GM21576 (cell line): ENCODE results near the gene XRCC3.
"Not testable (repeated sequence)": the region's sequence is repeated elsewhere in the genome, so short reads cannot be mapped to it uniquely, and the experiment has no call there.

ENCODE experiments used
- ATAC-seq: cut with Tn5 transposase; IDR thresholded peaks from one replicate; pipeline ENCODE4 v1.9.1; 2021; ENCODE audit warnings: mild to moderate bottlenecking, moderate library complexity; ENCODE audit not compliant: unreplicated experiment

The XRCC3 gene

DNA sequence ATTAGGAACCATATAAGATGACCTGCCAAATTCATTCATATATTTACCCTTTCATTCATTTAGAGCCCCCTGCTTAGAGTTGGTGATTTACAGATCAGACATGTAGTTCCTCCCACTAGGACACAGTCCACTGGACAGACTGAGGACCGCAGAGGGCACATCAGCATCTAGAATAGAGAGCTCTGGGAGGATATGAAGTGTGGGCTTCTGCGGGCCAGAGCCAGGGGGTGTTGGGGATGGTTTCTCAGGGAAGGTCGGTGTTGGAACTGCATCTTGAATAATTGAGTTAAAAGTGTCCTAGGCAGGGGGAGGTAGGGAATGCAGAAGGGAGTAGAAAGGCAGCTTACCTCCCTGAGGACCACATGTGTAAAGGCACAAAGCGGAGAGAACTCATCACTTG lies 43.3 kb downstream of the XRCC3 start:
- ATAC-seq = no peak

- ATAC-seq = no peak
Observed at GRCh38 chr14:103669370-103669769, 45.9 kb downstream of the XRCC3 start.

GRCh38 chr14:103668117-103668516 lies 47.1 kb downstream of the XRCC3 start:
- ATAC-seq = no peak

DNA sequence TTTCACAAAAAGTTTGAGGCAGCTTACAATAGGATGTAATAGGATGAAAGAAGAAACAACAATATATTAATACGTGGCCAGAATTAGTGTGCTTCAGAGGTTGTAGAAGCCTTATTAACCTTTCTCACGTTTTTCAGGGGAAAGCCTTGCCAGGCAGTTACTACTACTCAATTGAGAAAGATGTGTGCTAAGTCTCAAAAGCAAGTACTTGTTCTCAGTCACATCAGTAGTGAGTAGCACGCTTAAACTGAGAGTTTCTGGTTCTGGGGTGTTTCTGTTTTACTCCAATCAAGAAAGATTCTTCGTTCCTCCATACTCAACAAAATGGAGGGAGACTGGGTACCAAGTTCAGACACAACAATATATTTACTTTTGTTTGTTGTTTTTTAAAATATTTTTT lies 47.6 kb downstream of the XRCC3 start:
- no peak for ATAC-seq

DNA sequence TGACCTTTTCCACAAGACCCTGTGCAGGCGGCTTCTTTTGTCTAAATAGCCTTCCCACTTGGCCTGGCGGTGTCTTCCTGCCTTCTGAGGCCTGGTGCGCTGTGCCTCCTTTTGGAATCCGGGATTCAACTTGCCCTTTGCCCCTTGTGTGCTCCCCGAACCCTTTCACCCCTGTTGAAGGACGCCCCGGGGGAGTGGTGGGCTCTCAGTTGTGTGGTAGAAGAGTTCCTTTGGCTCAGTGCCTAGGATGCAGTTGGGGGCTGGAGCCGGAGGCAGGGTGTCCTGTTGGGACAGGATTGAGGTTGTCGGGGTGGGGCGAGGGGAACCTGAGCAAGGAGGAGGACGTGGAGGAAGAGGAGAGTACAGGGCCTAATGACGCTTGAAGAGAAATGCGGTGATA lies 51.7 kb downstream of the XRCC3 start:
- no peak for ATAC-seq

GRCh38 chr14:103662591-103662990 lies 52.7 kb downstream of the XRCC3 start:
- no peak for ATAC-seq

DNA sequence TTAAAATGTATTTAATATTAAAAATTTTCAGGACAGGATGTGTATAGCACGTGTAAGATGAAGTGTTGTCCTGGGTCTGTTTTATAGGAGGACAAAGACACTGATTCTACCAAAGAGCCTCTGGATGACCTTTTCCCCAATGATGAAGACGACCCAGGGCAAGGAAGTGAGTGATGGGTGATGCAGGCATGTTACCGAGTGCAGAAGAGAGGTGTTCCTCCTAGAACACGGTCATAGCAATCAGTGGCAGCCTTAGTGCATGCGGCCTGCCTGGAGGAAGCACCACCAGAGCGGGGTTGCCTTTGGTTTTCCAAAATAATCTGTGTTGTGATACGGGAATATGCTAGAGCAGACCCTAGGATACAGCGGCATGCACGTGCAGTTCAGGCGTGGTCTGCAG lies 53.2 kb downstream of the XRCC3 start:
- no peak for ATAC-seq

DNA sequence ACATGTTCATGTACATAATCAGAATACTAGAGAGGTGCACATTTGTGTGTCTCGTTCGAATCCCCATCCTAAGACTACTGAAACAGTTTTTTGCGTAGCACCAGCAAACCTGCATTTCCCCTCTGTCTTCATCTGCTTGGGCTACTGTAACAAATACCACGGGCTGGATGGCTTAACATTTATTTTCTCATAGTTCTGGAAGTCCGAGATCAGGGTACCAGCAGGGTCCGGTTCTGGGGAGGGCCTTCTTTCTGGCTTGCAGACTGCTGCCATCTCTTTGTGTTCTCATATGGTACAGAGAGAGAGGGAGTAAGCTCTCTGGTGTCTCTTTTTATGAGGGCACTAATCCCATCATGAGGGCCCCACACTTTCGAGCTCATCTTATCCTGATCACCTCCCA lies 55.6 kb downstream of the XRCC3 start:
- no peak for ATAC-seq

DNA sequence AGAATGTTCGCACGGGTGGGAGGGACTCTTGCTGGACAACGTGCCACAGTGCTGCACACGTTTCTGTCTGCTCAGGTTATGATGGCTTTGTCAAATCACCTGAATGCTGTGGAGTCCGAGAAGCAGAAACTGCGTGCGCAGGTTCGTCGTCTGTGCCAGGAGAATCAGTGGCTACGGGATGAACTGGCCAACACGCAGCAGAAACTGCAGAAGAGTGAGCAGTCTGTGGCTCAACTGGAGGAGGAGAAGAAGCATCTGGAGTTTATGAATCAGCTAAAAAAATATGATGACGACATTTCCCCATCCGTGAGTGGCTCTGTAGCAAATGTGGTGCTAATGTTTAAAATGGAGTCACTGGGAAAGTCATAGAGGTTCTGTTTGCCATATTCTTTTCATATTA lies 57.8 kb downstream of the XRCC3 start:
- ATAC-seq = no peak

GRCh38 chr14:103656756-103657133 lies 58.5 kb downstream of the XRCC3 start:
- ATAC-seq = no peak

DNA sequence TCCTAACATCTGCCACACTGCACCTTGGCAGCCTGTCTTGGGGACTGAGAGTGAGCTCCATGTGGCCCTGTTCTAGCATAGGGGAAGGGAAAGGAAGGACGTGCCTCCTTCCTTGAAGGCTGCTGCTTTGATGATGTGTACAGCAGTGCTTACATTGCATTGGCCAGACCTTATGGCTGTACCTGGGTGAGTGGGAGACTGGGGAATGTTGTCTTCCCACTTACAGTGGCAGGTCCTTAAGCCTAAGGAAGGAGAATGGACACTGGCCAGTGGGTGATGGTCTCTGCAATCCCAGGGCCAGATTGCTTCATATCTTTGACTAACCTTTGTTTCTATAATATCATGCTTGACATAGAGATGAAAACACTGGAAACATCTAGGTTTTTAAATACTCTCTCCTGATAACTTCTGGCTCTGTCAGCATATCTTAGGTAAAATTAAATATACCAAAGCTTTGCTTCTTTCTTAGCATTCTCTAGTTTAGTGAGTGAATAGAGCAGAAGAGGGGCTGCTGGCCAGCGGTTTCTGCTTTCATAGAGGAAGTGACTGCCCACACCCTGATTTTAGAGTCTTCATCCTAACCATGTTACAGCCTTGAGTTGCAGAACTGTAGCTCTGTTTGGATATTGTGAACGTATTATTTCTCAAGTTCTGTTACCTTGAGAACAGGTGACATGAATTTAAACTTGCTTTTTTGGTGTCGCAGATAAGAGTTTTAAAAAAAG lies 59.1 kb downstream of the XRCC3 start:
- ATAC-seq = no peak

- no peak for ATAC-seq
Observed at GRCh38 chr14:103654619-103655018, 60.6 kb downstream of the XRCC3 start.

DNA sequence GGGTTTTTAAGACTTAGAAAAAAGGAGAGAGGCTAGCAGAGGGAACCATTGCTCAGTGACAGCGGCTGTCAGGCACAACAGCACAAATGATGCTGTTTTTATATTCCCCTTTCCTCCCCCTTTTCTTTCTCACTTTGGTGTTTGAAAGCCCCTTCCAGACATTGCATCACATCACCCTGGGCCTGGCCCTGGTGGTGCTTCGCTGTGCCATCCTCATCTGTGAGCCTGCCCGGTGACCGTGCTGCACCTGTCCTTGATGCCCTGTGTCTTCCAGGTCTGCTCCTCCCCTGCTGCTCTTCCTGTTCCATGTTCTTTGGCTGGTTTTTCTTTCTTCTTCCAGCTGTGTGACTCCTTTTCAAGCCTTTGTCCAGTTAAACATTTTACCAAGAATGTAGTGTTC lies 61.4 kb downstream of the XRCC3 start:
- ATAC-seq = no peak

GRCh38 chr14:103653336-103653735 lies 61.9 kb downstream of the XRCC3 start:
- ATAC-seq = not testable (repeated sequence)

DNA sequence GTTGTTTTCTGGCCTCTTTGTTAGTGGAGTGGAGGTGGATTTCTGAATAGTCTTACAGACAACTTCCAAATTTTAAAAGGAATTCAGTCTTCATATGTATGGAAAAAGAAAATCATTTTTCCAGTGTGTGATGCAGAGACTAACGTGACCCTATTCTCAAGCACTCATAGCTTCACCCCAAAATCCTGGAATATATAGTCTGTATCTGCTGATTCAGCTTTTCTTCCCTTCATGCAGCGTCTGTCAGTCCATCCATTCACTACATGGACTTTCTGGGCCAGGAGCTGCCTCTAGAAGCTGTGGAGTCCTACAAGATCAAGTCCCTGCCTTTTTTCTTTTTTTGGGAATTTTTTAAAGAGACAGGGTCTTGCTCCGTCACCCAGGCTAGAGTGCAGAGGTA lies 62.4 kb downstream of the XRCC3 start:
- ATAC-seq = no peak

- no peak for ATAC-seq
Observed at GRCh38 chr14:103651585-103651984, 63.7 kb downstream of the XRCC3 start.

DNA sequence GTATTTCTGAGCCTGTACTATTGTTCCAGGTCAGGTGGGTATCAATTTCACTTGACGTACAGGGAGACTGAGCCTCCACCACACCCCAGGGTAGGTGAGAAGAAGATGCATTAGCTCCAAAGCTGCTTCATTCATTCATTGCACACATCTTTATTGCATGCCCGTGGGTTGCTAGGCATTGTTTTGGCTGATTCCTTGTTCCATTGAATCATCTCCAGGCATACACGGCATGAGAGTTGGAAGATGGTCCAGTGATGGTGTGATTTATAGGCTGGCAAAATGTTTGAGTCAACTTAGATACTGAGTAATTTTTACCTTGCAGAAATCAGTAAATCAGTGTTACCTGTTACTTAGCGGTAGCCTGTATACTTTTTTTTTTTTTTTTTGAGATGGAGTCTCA lies 65.0 kb downstream of the XRCC3 start:
- ATAC-seq = no peak

DNA sequence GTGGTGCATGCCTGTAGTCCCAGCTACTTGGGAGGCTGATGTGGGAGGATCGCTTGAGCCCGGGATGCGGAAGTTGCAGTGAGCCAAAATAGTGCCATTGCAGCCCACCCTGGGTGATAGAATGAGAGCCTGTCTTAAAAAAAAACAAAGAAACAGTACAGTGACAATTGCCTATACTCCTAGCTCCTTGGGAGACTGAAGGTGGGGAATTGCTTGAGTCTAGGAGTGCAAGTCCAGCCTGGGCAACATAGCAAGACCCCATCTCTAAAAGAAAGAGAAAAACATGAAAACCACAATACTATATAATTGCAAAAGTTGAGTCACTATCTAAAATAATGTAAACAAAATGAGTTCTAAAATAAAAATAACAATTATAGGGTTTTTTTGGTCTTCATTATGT lies 66.2 kb downstream of the XRCC3 start:
- no peak for ATAC-seq
